Middle frontal gyrus (tissue), 1 donor: Measurements from ENCODE around the gene RERE.

ENCODE experiments used
- DNase-seq: peaks from one replicate; pipeline ENCODE4 v3.0.0-alpha.2; 2015; ENCODE audit warnings: low spot score; ENCODE audit errors: extremely low spot score

RERE gene

GRCh38 chr1:8412183-8412831, 405.1 kb downstream of the RERE start:
- DNase-seq = no peak

- no peak for DNase-seq
Measured at GRCh38 chr1:8411803-8412182, 405.6 kb downstream of the RERE start.

- DNase-seq = no peak
Measured at GRCh38 chr1:8410791-8411190, 406.6 kb downstream of the RERE start.

- DNase-seq = no peak
Measured at GRCh38 chr1:8409606-8410005, 407.8 kb downstream of the RERE start.

- no peak for DNase-seq
Measured at GRCh38 chr1:8409106-8409505, 408.3 kb downstream of the RERE start.

- no peak for DNase-seq
Measured at GRCh38 chr1:8408151-8408839, 409.1 kb downstream of the RERE start.

GRCh38 chr1:8407652-8408051, 409.8 kb downstream of the RERE start:
- no peak for DNase-seq

- no peak for DNase-seq
Measured at GRCh38 chr1:8406960-8407359, 410.5 kb downstream of the RERE start.

- no peak for DNase-seq
Measured at GRCh38 chr1:8406011-8406410, 411.4 kb downstream of the RERE start.

- DNase-seq = no peak
Measured at GRCh38 chr1:8404460-8405370, 412.7 kb downstream of the RERE start.

- DNase-seq = no peak
Measured at GRCh38 chr1:8402109-8402710, 415.2 kb downstream of the RERE start.

- no peak for DNase-seq
Measured at GRCh38 chr1:8398677-8399076, 418.8 kb downstream of the RERE start.

GRCh38 chr1:8398086-8398485, 419.4 kb downstream of the RERE start:
- DNase-seq = no peak

GRCh38 chr1:8397511-8397910, 419.9 kb downstream of the RERE start:
- no peak for DNase-seq

GRCh38 chr1:8396786-8397406, 420.5 kb downstream of the RERE start:
- no peak for DNase-seq

GRCh38 chr1:8396083-8396785, 421.2 kb downstream of the RERE start:
- DNase-seq = no peak

- DNase-seq = no peak
Measured at GRCh38 chr1:8395433-8395866, 422.0 kb downstream of the RERE start.

GRCh38 chr1:8394456-8395321, 422.8 kb downstream of the RERE start:
- DNase-seq = no peak

- no peak for DNase-seq
Measured at GRCh38 chr1:8392522-8392921, 424.9 kb downstream of the RERE start.

- DNase-seq = no peak
Measured at GRCh38 chr1:8390707-8391106, 426.7 kb downstream of the RERE start.
